ENCODE results near the gene KCNA2. TPM values are rescaled to one million over a fixed set of nuclear protein-coding genes. Genes with fewer than 3 reads are reported as not detected.

KCNA2 gene
- 0.64 TPM for total RNA-seq
- long read RNA-seq, partial matches to known transcripts, result 0 of 3 reads
- long read RNA-seq, other reads (novel, unspliced or antisense), result 3 of 3 reads

- intact Hi-C loops (cut with DNase I), result no loop called here
- TF ChIP-seq CTCF (IDR thresholded peaks at IDR 0.05), result no peak
- H3K36me3 ChIP-seq, result no peaks in the 10 kb centered on the region
- H3K27me3 ChIP-seq, result peaks cover 51% of the 10 kb centered on the region
- DNase-seq, result peak; percentile 68
- peak; percentile 24 for ATAC-seq
- H3K9me3 ChIP-seq, result no peaks in the 10 kb centered on the region
- H3K27ac ChIP-seq, result no peak within 1 kb of the TSS
- H3K4me3 ChIP-seq, result peak within 1 kb of the TSS; percentile 56
- peaks cover 15% of the 10 kb centered on the region for H3K4me1 ChIP-seq
Measured at GRCh38 chr1:110605901-110606656, at the start of gene KCNA2. Gene KCNA2 (minus strand): TSS chr1:110606358. CDS start chr1:110604782, 1,576 bp downstream.

DNA sequence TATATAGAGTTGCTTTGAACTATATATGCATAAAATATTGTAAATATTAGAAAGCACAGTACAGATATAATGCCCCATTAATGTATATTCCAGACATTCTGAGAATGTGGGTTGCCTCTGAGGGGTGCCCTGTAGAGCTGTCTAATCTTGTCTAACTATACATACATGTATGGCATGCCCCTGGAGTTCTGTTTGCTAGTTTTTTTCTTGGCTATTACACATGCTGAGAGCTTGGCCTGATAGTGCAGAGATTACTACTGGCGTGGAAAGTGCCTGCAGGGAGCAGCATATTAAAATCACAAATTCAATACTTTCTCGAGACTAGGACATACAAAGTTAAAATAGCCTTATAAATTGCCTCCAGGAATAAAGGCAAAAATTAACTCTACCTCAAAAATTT is 44.5 kb upstream of the KCNA2 start:
- Histone ChIP-seq H3K4me3 (no peak overlapping the region), H3K27me3 (no peaks in the 10 kb centered on the region), H3K9me3 (no peaks in the 10 kb centered on the region), H3K4me1 (peaks cover 31% of the 10 kb centered on the region), H3K27ac (no peak overlapping the region), H3K36me3 (no peaks in the 10 kb centered on the region)
- no peak for TF ChIP-seq CTCF (IDR thresholded peaks at IDR 0.05)
- ATAC-seq, result no peak
- intact Hi-C loops (cut with DNase I), result no loop called here
- DNase-seq, result no peak

DNA sequence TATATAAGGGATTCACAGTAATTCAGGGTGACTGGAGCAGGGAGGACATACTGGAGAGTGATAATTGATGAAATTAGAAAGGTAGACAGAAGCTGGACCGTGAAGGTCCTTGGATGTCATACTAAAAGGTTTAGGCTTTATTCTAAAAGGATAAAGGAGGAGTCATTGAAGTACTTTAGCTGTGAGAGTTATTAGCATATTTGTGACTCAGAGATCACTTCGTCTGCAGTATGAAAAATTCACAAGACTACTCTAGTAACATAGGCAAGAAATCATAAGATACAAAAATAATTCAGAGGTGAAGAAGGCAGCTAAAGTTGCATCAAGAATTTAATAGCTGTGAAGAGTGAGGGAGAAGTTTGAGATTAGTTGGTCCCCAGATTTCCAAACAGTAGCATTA is 42.3 kb upstream of the KCNA2 start:
- no peaks in the 10 kb centered on the region for H3K36me3 ChIP-seq
- no peaks in the 10 kb centered on the region for H3K27me3 ChIP-seq
- no peak for TF ChIP-seq CTCF (IDR thresholded peaks at IDR 0.05)
- no peak for DNase-seq
- H3K4me1 ChIP-seq, result peaks cover 45% of the 10 kb centered on the region
- intact Hi-C loops (cut with DNase I), result no loop called here
- no peak overlapping the region for H3K27ac ChIP-seq
- no peak overlapping the region for H3K4me3 ChIP-seq
- ATAC-seq, result no peak
- no peaks in the 10 kb centered on the region for H3K9me3 ChIP-seq

GRCh38 chr1:110647254-110647891 is 41.2 kb upstream of the KCNA2 start:
- no peak for TF ChIP-seq CTCF (IDR thresholded peaks at IDR 0.05)
- DNase-seq (no peak), ATAC-seq (peak; percentile 68)
- no peaks in the 10 kb centered on the region for H3K27me3 ChIP-seq
- H3K4me1 ChIP-seq, result peaks cover 47% of the 10 kb centered on the region
- H3K27ac ChIP-seq, result peak overlapping the region; percentile 49
- H3K4me3 ChIP-seq, result no peak overlapping the region
- H3K36me3 ChIP-seq, result no peaks in the 10 kb centered on the region
- intact Hi-C loops (cut with DNase I), result no loop called here
- H3K9me3 ChIP-seq, result no peaks in the 10 kb centered on the region

DNA sequence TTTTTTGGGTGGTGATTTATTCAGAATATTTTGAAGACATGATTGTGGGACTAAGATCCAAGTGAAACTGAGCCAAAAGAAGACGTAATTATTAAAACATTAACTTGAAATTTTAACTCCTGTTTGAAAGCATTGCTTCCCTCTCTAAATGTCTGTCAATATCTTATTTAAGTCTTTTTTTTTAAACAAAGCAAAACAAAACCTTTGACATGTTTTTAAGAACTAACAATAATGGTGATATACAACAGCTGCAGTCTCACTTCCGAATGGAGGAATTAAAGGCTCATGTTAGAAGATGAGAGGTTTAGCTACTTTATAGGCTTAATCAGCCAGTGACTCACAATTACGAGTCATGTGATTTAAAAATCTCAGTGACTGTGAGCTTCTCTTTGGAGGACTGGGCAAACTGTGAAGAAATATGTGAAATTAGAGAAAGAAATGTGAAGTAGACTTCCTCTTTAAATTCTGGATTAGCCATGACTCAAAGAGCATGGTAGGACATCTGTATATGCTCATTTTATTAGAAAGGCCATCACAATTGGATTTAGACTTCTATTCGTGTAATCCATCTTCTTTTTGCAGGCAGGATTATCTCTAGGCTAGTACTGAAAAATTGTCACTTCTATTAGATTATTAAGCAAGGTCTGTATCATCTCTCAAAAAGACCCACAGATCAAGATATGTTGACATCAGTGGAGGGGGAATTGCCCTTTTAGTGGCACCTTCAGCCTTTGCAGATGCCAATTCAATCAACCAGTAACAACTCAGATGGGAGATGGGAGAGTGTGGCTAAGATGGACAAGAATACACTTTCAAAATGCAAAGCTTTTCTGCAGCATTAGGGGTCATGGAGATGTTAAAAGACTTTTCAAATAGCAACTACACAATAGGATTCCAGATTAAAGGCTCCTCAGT is 39.9 kb upstream of the KCNA2 start:
- no peak overlapping the region for H3K27ac ChIP-seq
- intact Hi-C loops (cut with DNase I), result no loop called here
- H3K4me1 ChIP-seq, result peaks cover 47% of the 10 kb centered on the region
- no peaks in the 10 kb centered on the region for H3K27me3 ChIP-seq
- H3K9me3 ChIP-seq, result no peaks in the 10 kb centered on the region
- H3K4me3 ChIP-seq, result no peak overlapping the region
- TF ChIP-seq CTCF (IDR thresholded peaks at IDR 0.05), result no peak
- peak; percentile 75 for ATAC-seq
- H3K36me3 ChIP-seq, result no peaks in the 10 kb centered on the region
- no peak for DNase-seq
